OCI-LY7 (cell line): ENCODE measurements around the gene TMPRSS5.

Experiments used
- CTCF ChIP-seq: fragments of 200-600 bp; sonication (generic); conservative IDR thresholded peaks from 2 replicates; pipeline ENCODE4 v1.5.1; 2014; ENCODE audit warnings: mild to moderate bottlenecking, antibody characterized with exemption, low read length, moderate library complexity, mixed read lengths
- EZH2phosphoT487 ChIP-seq: fragments of 200-600 bp; sonication (generic); IDR thresholded peaks from 2 replicates; pipeline ENCODE4 v1.6.1; 2018; ENCODE audit warnings: low read depth, borderline replicate concordance, mild to moderate bottlenecking, mixed run types, antibody characterized with exemption, low read length, moderate library complexity, mixed read lengths

- no peak for TF ChIP-seq CTCF
- TF ChIP-seq EZH2phosphoT487, result no peak
These were observed 35.3 kb downstream of the TMPRSS5 start for GRCh38 chr11:113670831-113671215.
